ENCODE measurements around the gene LRRFIP2.

Gene LRRFIP2

DNA sequence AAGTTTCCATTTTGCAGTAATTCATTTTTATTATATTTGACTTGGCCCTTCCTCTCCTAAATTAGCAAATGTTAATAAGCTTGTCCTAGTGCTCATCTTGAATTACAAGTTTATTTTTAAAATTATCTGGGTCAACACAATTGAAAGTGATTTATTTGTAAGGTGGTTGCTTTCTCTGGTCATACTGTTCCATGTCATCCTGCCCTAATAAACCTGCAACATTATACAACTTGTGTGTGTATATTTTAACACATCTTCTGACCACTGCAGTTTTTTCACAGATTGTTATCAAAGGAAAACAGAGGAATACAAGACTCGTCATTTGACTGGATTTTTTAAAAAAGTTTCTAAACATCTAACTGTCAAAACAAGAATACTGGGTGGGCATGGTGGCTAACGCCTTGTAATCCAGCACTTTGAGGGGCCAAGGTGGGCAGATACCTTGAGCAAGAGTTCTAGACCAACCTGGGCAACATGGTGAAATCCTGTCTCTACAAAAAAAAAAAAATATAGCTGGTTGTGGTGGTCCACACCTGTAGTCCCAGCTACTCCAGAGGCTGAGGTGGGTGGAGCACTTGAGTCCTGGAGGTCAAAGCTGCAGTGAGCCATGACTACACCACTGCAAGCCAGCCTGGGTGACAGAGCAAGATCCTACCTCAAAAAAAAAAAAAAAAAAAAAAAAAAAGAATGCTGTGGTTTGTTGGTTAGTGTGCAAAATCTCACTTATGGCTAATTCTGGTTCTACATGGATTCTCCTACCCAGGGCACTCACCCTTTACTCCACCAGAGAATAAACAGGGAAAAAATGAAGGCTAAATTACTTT, 5.0 kb upstream of the LRRFIP2 start:
- Histone ChIP-seq H3K9ac (no peak overlapping the region), H3K4me3 (IDR thresholded peaks at IDR 0.05; ENCODE audit: insufficient read depth, low read depth, low read length) (no peak overlapping the region), H3K36me3 (ENCODE audit: insufficient read depth) (no peaks in the 10 kb centered on the region), H2AFZ (ENCODE audit: low read depth) (no peak overlapping the region), H3K4me1 (ENCODE audit: low read depth, poor library complexity, severe bottlenecking) (peaks cover 11% of the 10 kb centered on the region), H3K4me2 (no peak overlapping the region), H3K27me3 (ENCODE audit: insufficient read depth, low read depth) (no peaks in the 10 kb centered on the region), H4K20me1 (ENCODE audit: insufficient read depth) (no peaks in the 10 kb centered on the region), H3K79me2 (ENCODE audit: insufficient read depth, low read depth) (peaks cover 5% of the 10 kb centered on the region; the same call in 1 of the 2 replicates), H3K27ac (no peak overlapping the region)
- TF ChIP-seq, protein P1, sequence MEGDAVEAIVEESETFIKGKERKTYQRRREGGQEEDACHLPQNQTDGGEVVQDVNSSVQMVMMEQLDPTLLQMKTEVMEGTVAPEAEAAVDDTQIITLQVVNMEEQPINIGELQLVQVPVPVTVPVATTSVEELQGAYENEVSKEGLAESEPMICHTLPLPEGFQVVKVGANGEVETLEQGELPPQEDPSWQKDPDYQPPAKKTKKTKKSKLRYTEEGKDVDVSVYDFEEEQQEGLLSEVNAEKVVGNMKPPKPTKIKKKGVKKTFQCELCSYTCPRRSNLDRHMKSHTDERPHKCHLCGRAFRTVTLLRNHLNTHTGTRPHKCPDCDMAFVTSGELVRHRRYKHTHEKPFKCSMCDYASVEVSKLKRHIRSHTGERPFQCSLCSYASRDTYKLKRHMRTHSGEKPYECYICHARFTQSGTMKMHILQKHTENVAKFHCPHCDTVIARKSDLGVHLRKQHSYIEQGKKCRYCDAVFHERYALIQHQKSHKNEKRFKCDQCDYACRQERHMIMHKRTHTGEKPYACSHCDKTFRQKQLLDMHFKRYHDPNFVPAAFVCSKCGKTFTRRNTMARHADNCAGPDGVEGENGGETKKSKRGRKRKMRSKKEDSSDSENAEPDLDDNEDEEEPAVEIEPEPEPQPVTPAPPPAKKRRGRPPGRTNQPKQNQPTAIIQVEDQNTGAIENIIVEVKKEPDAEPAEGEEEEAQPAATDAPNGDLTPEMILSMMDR (conservative IDR thresholded peaks at IDR 0.05; ENCODE audit: low read depth, low read length): no peak

DNA sequence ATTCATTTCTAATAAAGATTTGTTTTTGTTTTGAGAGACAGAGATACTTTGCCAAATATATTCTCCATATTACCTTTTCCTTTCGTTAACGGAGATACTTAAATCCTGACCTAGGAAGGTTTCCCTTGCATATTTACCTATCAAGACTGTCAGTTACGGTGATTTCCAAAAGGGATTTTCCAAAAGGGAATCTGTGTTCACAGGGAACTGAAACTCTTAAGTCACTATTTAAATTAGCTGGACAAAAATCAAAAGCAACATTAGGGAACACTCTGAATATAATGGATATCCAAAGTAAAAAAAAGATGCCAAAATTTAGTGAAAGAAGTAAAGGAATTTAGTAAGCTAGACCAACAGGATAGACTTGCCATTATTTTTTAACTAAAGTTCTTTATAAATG, 576 bp downstream of the LRRFIP2 start:
- peaks cover 19% of the 10 kb centered on the region for H3K4me1 ChIP-seq (ENCODE audit: low read depth, poor library complexity, severe bottlenecking)
- peaks cover 12% of the 10 kb centered on the region; the same call in 1 of the 2 replicates for H3K79me2 ChIP-seq (ENCODE audit: insufficient read depth, low read depth)
- peak overlapping the region; percentile 94; the same call in 1 of the 2 replicates for H3K4me2 ChIP-seq
- H3K27me3 ChIP-seq (ENCODE audit: insufficient read depth, low read depth): no peaks in the 10 kb centered on the region
- TF ChIP-seq, protein P1 (conservative IDR thresholded peaks at IDR 0.05; ENCODE audit: low read depth, low read length): no peak
- H3K27ac ChIP-seq: no peak overlapping the region
- H3K9ac ChIP-seq: no peak overlapping the region
- no peaks in the 10 kb centered on the region for H3K36me3 ChIP-seq (ENCODE audit: insufficient read depth)
- no peak overlapping the region for H3K4me3 ChIP-seq (IDR thresholded peaks at IDR 0.05; ENCODE audit: insufficient read depth, low read depth, low read length)
- H4K20me1 ChIP-seq (ENCODE audit: insufficient read depth): no peaks in the 10 kb centered on the region
- H2AFZ ChIP-seq (ENCODE audit: low read depth): no peak overlapping the region

DNA sequence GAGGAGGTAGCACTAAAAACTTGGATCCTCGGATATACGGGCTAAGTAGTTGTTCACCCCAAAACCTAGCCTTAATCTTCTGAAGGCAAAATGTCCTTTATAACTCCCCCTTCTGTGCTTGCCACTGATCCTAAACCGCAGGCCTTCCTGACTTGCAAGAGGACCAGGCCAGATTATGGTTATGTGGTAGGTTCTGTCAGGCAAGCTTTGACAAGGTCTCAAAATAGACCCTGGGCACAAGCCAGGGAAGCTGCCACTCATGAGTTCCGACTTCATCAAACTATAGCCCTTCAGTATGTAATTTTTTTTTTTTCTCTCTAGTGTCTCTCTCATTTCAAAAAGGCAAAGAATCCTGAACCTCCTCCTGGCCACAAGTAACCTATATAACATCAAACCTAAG, 3.2 kb downstream of the LRRFIP2 start:
- Histone ChIP-seq H3K27me3 (ENCODE audit: insufficient read depth, low read depth) (no peaks in the 10 kb centered on the region), H4K20me1 (ENCODE audit: insufficient read depth) (no peaks in the 10 kb centered on the region), H3K79me2 (ENCODE audit: insufficient read depth, low read depth) (peaks cover 12% of the 10 kb centered on the region; the same call in 1 of the 2 replicates), H3K4me3 (IDR thresholded peaks at IDR 0.05; ENCODE audit: insufficient read depth, low read depth, low read length) (no peak overlapping the region), H3K4me2 (no peak overlapping the region), H2AFZ (ENCODE audit: low read depth) (no peak overlapping the region), H3K4me1 (ENCODE audit: low read depth, poor library complexity, severe bottlenecking) (peaks cover 9% of the 10 kb centered on the region), H3K36me3 (ENCODE audit: insufficient read depth) (no peaks in the 10 kb centered on the region), H3K9ac (no peak overlapping the region), H3K27ac (no peak overlapping the region)
- TF ChIP-seq, protein P1 (conservative IDR thresholded peaks at IDR 0.05; ENCODE audit: low read depth, low read length): no peak

DNA sequence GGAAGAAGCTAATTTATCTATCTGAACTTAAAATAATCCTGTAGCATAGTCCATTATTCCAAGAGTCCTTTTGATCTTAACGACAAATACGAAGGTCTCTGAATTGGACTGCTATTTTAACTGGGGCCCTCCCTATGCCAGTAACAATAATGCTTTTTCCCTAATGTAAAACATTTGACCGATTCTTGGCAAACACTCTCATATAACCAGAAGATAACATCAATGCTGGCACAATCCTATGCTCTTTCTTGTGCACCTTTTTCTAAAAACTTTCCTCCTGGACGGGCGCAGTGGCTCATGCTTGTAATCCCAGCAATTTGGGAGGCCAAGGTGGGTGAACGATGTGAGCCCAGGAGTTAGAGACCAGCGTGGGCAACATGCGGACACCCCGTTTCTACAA, 3.9 kb downstream of the LRRFIP2 start:
- no peaks in the 10 kb centered on the region for H3K36me3 ChIP-seq (ENCODE audit: insufficient read depth)
- H3K79me2 ChIP-seq (ENCODE audit: insufficient read depth, low read depth): peaks cover 12% of the 10 kb centered on the region; the same call in 1 of the 2 replicates
- H3K4me3 ChIP-seq (IDR thresholded peaks at IDR 0.05; ENCODE audit: insufficient read depth, low read depth, low read length): no peak overlapping the region
- TF ChIP-seq, protein P1 (conservative IDR thresholded peaks at IDR 0.05; ENCODE audit: low read depth, low read length): no peak
- H3K27me3 ChIP-seq (ENCODE audit: insufficient read depth, low read depth): no peaks in the 10 kb centered on the region
- no peak overlapping the region for H3K9ac ChIP-seq
- peaks cover 9% of the 10 kb centered on the region for H3K4me1 ChIP-seq (ENCODE audit: low read depth, poor library complexity, severe bottlenecking)
- no peak overlapping the region for H2AFZ ChIP-seq (ENCODE audit: low read depth)
- H4K20me1 ChIP-seq (ENCODE audit: insufficient read depth): no peaks in the 10 kb centered on the region
- H3K27ac ChIP-seq: no peak overlapping the region
- H3K4me2 ChIP-seq: no peak overlapping the region

Measured in KMS-11 (cell line).